Thoracic aorta endothelial cell (primary cell): Measurements from ENCODE around the gene SMOC1. TPM values are rescaled to one million over a fixed set of nuclear protein-coding genes. Genes with fewer than 3 reads are reported as not detected.

ENCODE experiments used
- total RNA-seq: library from RNA; depleted of rRNA; stranded (reverse); fragments of >200 nt; gene quantifications from 2 replicates; pipeline ENCODE4 v1.2.3, GENCODE V29; 2012

Gene SMOC1
- 0.14 and 1.2 TPM in 2 replicates for total RNA-seq

GRCh38 chr14:69879175-69880043 is at the start of gene SMOC1:
Gene SMOC1, plus strand, starts transcription at chr14:69879416. Its CDS starts 263 bp downstream, at chr14:69879679.

Other genes with a start within 250 kb of the SMOC1 start
- 153 and 211 TPM in 2 replicates for gene SRSF5, start 112.3 kb upstream of the SMOC1 start, total RNA-seq
- not detected in 2 replicates for gene SLC10A1, start 82.2 kb upstream of the SMOC1 start, total RNA-seq